Measurements from ENCODE around the gene PRX.

Gene PRX, protein sequence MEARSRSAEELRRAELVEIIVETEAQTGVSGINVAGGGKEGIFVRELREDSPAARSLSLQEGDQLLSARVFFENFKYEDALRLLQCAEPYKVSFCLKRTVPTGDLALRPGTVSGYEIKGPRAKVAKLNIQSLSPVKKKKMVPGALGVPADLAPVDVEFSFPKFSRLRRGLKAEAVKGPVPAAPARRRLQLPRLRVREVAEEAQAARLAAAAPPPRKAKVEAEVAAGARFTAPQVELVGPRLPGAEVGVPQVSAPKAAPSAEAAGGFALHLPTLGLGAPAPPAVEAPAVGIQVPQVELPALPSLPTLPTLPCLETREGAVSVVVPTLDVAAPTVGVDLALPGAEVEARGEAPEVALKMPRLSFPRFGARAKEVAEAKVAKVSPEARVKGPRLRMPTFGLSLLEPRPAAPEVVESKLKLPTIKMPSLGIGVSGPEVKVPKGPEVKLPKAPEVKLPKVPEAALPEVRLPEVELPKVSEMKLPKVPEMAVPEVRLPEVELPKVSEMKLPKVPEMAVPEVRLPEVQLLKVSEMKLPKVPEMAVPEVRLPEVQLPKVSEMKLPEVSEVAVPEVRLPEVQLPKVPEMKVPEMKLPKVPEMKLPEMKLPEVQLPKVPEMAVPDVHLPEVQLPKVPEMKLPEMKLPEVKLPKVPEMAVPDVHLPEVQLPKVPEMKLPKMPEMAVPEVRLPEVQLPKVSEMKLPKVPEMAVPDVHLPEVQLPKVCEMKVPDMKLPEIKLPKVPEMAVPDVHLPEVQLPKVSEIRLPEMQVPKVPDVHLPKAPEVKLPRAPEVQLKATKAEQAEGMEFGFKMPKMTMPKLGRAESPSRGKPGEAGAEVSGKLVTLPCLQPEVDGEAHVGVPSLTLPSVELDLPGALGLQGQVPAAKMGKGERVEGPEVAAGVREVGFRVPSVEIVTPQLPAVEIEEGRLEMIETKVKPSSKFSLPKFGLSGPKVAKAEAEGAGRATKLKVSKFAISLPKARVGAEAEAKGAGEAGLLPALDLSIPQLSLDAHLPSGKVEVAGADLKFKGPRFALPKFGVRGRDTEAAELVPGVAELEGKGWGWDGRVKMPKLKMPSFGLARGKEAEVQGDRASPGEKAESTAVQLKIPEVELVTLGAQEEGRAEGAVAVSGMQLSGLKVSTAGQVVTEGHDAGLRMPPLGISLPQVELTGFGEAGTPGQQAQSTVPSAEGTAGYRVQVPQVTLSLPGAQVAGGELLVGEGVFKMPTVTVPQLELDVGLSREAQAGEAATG (N-terminal part only)

DNA sequence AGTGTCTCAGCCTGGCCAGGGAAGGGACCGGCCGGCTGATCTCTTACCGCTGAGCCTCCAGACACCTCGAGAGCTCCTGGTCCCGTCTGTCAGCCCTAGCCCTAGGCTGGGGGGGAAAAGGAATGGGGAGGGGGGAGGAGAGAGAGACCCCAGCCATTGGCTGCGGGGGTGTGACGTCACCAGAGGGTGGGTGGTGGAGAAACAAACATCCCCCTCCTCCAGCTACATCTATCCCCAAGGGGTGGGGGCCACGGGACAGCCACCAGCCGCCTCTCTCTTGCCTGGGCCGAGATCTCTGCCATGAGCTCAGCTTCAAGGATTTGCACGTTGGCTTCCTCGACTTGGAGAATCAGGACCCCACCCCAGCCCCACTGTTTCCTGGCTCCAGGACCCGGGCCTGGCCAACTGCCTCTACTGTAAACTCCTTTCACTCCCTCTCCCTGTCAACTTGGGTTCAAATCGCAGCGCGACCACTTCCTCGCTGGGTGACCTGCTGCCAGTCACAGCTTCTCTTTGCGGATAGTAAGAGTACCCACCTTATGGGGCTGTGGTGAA, at the start of gene PRX:
Gene PRX, minus strand, starts transcription at position 88 of the 555 bp plus-strand sequence. CDS start 5,446 bp downstream, outside the sequence.
- no peak within 1 kb of the TSS for H3K4me3 ChIP-seq (ENCODE audit: low read depth, low read length)
- POLR2A ChIA-PET: interaction anchor here (0.8 to 1.8 kb wide), 2 partner anchors 10 to 13 kb away, joined by 4 to 5 read pairs; partner anchors contain the start of gene SERTAD1
- TF ChIP-seq, protein P1, sequence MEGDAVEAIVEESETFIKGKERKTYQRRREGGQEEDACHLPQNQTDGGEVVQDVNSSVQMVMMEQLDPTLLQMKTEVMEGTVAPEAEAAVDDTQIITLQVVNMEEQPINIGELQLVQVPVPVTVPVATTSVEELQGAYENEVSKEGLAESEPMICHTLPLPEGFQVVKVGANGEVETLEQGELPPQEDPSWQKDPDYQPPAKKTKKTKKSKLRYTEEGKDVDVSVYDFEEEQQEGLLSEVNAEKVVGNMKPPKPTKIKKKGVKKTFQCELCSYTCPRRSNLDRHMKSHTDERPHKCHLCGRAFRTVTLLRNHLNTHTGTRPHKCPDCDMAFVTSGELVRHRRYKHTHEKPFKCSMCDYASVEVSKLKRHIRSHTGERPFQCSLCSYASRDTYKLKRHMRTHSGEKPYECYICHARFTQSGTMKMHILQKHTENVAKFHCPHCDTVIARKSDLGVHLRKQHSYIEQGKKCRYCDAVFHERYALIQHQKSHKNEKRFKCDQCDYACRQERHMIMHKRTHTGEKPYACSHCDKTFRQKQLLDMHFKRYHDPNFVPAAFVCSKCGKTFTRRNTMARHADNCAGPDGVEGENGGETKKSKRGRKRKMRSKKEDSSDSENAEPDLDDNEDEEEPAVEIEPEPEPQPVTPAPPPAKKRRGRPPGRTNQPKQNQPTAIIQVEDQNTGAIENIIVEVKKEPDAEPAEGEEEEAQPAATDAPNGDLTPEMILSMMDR (IDR thresholded peaks at IDR 0.05; ENCODE audit: insufficient read depth, low read length, missing control alignments): no peak
- CTCF ChIA-PET: interaction anchor here (1.3 to 2.5 kb wide), 2 partner anchors 10 to 51 kb away, joined by 5 to 14 read pairs; no protein-coding TSS in a partner anchor
- no peak for DNase-seq (ENCODE audit: low read depth, low spot score)

DNA sequence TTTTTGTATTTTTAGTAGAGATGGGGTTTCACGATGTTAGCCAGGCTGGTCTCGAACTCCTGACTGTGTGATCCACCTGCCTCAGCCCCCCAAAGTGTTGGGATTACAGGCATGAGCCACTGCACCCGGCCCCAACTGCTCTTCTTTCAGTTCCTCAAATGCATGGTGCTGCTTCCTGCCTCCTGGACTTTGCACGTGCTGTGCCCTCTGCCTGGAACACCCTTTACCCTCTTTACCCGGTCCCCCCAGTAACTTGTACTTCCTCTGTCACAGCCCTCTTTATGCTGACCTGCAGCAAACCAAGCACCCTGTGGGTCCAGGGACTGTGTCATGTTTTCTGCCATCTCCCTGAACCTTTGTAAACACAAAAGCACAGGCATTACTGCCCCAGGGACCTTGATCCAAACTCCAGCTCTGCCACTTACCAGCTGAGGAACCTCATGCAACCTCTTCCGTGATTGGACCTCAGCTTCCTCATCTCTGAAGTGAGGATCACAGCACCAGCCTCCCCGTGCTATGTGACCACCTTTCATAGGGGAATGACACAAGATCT, 48.6 kb upstream of the PRX start:
- TF ChIP-seq, protein P1 (IDR thresholded peaks at IDR 0.05; ENCODE audit: insufficient read depth, low read length, missing control alignments): no peak
- H3K4me3 ChIP-seq (ENCODE audit: low read depth, low read length): no peak overlapping the region
- ChIA-PET POLR2A (no interaction called here), CTCF (interaction anchor here (0.9 to 5.0 kb wide), 2 partner anchors 8 to 62 kb away, joined by 3 to 75 read pairs; no protein-coding TSS in a partner anchor)
- DNase-seq (ENCODE audit: low read depth, low spot score): no peak

DNA sequence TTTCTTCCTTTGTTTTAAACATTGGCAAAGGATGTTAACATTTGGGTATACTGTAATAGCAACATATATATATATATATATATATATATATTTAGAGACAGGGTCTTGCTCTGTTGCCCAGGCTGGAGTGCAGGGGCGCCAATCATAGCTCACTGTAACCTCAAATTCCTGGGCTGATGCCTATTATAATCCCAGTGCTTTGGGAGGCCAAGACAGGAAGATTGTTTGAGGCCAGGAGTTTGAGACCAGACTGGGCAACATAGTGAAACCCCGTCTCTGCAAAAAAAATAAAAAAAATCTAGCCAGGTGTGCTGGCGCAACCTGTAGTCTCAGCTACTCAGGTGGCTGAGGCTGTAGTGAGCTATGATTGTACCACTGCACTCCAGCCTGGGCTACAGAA, 47.0 kb upstream of the PRX start:
- no peak overlapping the region for H3K4me3 ChIP-seq (ENCODE audit: low read depth, low read length)
- POLR2A ChIA-PET: no interaction called here
- CTCF ChIA-PET: interaction anchor here (0.7 to 1.0 kb wide), 2 partner anchors 56 to 138 kb away, joined by 3 read pairs; no protein-coding TSS in a partner anchor
- TF ChIP-seq, protein P1 (IDR thresholded peaks at IDR 0.05; ENCODE audit: insufficient read depth, low read length, missing control alignments): no peak
- DNase-seq (ENCODE audit: low read depth, low spot score): no peak

DNA sequence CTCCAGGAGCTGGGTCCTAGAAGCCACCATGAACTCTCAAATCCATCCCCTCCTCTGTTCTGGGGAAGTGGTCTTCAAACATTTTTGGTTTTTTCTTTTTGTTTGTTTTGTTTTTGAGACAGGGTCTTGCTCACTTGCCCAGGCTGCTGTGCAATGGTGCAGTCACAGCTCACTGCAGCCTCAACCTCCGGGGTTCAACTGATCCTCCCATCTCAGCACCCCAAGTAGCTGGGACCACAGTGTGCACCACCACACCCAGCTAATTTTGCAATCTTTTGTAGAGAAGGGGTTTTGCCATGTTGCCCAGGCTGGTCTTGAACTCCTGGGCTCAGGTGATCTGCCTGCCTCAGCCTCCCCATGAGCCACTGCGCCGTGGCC, 45.4 kb upstream of the PRX start:
- TF ChIP-seq, protein P1 (IDR thresholded peaks at IDR 0.05; ENCODE audit: insufficient read depth, low read length, missing control alignments): no peak
- ChIA-PET POLR2A (no interaction called here), CTCF (no interaction called here)
- no peak for DNase-seq (ENCODE audit: low read depth, low spot score)
- H3K4me3 ChIP-seq (ENCODE audit: low read depth, low read length): no peak overlapping the region

DNA sequence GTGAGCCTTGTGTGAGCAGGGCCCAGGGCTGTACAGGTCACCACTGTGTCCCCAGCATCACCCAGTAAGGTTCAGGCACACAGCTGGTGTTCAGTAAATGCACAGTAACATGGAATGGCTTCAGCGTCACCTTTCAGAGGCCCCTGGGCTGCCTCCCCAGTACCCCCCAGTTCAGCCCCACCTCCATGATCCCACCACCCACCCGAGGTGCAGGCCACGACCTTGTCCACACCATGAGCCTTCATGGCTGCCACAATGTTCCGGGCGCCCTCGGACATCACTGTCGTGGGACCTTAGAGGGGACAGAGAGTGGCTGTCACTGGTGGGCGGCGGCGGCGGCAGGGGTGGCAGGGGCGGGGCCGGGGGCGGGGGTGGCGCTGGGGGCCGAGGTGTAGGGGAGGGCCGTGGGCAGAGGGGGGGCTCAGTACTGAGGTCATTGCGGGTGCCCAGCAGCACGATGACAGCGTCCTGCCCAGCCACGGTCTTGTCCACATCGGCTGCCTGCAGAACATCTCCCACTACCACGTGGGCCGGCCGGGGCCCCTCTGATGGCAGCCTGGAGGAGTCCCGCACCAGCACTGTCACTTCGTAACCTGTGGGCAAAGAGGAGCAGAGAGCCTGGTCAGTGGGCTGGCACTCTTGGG, 44.9 kb upstream of the PRX start:
- DNase-seq (ENCODE audit: low read depth, low spot score): no peak
- ChIA-PET POLR2A (no interaction called here), CTCF (no interaction called here)
- no peak overlapping the region for H3K4me3 ChIP-seq (ENCODE audit: low read depth, low read length)
- TF ChIP-seq, protein P1 (IDR thresholded peaks at IDR 0.05; ENCODE audit: insufficient read depth, low read length, missing control alignments): no peak
